ENCODE results near the gene MESD. TPM values are rescaled to one million over a fixed set of nuclear protein-coding genes. Genes with fewer than 3 reads are reported as not detected.

Gene MESD
- total RNA-seq, 1 donor from 2014 or later: 21.9 TPM

- DNase-seq: no peak
- Mint-ChIP-seq H3K27me3 (ENCODE audit: unreplicated experiment) (peaks cover 3% of the 10 kb centered on the region), H3K36me3 (ENCODE audit: unreplicated experiment) (no peaks in the 10 kb centered on the region), H3K4me1 (ENCODE audit: low read depth, unreplicated experiment) (no peaks in the 10 kb centered on the region), H3K4me3 (ENCODE audit: unreplicated experiment) (no peak overlapping the region), H3K9me3 (ENCODE audit: unreplicated experiment) (no peaks in the 10 kb centered on the region), H3K27ac (ENCODE audit: unreplicated experiment) (no peak overlapping the region)
- no peak for TF ChIP-seq CTCF (IDR thresholded peaks at IDR 0.05; ENCODE audit: partially characterized antibody, unreplicated experiment)
These were observed 73.6 kb downstream of the MESD start for GRCh38 chr15:80916056-80916455.

- Mint-ChIP-seq H3K27me3 (ENCODE audit: unreplicated experiment) (peaks cover 3% of the 10 kb centered on the region), H3K4me1 (ENCODE audit: low read depth, unreplicated experiment) (no peaks in the 10 kb centered on the region), H3K27ac (ENCODE audit: unreplicated experiment) (no peak overlapping the region), H3K9me3 (ENCODE audit: unreplicated experiment) (no peaks in the 10 kb centered on the region), H3K4me3 (ENCODE audit: unreplicated experiment) (no peak overlapping the region), H3K36me3 (ENCODE audit: unreplicated experiment) (no peaks in the 10 kb centered on the region)
- no peak for TF ChIP-seq CTCF (IDR thresholded peaks at IDR 0.05; ENCODE audit: partially characterized antibody, unreplicated experiment)
- no peak for DNase-seq
These were observed 74.1 kb downstream of the MESD start for GRCh38 chr15:80915472-80915871.

GRCh38 chr15:80913541-80913940 lies 76.1 kb downstream of the MESD start:
- DNase-seq: no peak
- Mint-ChIP-seq H3K9me3 (ENCODE audit: unreplicated experiment) (no peaks in the 10 kb centered on the region), H3K27ac (ENCODE audit: unreplicated experiment) (no peak overlapping the region), H3K27me3 (ENCODE audit: unreplicated experiment) (peaks cover 3% of the 10 kb centered on the region), H3K36me3 (ENCODE audit: unreplicated experiment) (peaks cover 8% of the 10 kb centered on the region), H3K4me1 (ENCODE audit: low read depth, unreplicated experiment) (no peaks in the 10 kb centered on the region), H3K4me3 (ENCODE audit: unreplicated experiment) (no peak overlapping the region)
- TF ChIP-seq CTCF (IDR thresholded peaks at IDR 0.05; ENCODE audit: partially characterized antibody, unreplicated experiment): no peak

- no peak for TF ChIP-seq CTCF (IDR thresholded peaks at IDR 0.05; ENCODE audit: partially characterized antibody, unreplicated experiment)
- Mint-ChIP-seq H3K36me3 (ENCODE audit: unreplicated experiment) (peaks cover 8% of the 10 kb centered on the region), H3K9me3 (ENCODE audit: unreplicated experiment) (no peaks in the 10 kb centered on the region), H3K27me3 (ENCODE audit: unreplicated experiment) (peaks cover 3% of the 10 kb centered on the region), H3K4me1 (ENCODE audit: low read depth, unreplicated experiment) (no peaks in the 10 kb centered on the region), H3K27ac (ENCODE audit: unreplicated experiment) (no peak overlapping the region), H3K4me3 (ENCODE audit: unreplicated experiment) (no peak overlapping the region)
- DNase-seq: no peak
These were observed 76.9 kb downstream of the MESD start for GRCh38 chr15:80912673-80913072.

- peaks cover 8% of the 10 kb centered on the region for H3K36me3 Mint-ChIP-seq (ENCODE audit: unreplicated experiment)
- no peaks in the 10 kb centered on the region for H3K4me1 Mint-ChIP-seq (ENCODE audit: low read depth, unreplicated experiment)
- H3K27ac Mint-ChIP-seq (ENCODE audit: unreplicated experiment): no peak overlapping the region
These were observed 77.8 kb downstream of the MESD start for GRCh38 chr15:80911821-80912220.

More at GRCh38 chr15:80911821-80912220, 77.8 kb downstream of the MESD start:
- Mint-ChIP-seq H3K4me3 (ENCODE audit: unreplicated experiment) (no peak overlapping the region), H3K27me3 (ENCODE audit: unreplicated experiment) (peaks cover 3% of the 10 kb centered on the region), H3K9me3 (ENCODE audit: unreplicated experiment) (no peaks in the 10 kb centered on the region)
- DNase-seq: no peak
- TF ChIP-seq CTCF (IDR thresholded peaks at IDR 0.05; ENCODE audit: partially characterized antibody, unreplicated experiment): no peak
